HCT116 (cell line): ENCODE data around the gene FN3K. TPM values are rescaled to one million over a fixed set of nuclear protein-coding genes. Genes with fewer than 3 reads are reported as not detected.

Experiments
- ATAC-seq: fragments of 200-7000 bp; cut with Tn5 transposase; 2 replicates; pipeline ENCODE4 v1.9.1; 2020; ENCODE audit warnings: mild to moderate bottlenecking, moderate library complexity
- BruUV-seq: library from RNA; stranded (reverse); fragments of 400-500 nt; replicated peaks from 2 replicates; lab custom pipeline; 2021; lab: Mats Ljungman, UMichigan
- CTCF ChIA-PET: fragments of 300-600 bp; sonication (Branson Sonifier 250); formaldehyde crosslinking; loops from one replicate; lab custom pipeline; 2021; ENCODE audit warnings: antibody characterized with exemption; lab: Charles Lee
- POLR2A ChIA-PET: fragments of 300-600, 350-600 bp; sonication (Branson Sonifier 250); formaldehyde crosslinking; loops from one replicate; lab custom pipeline; 2021; ENCODE audit warnings: antibody characterized with exemption; lab: Charles Lee
- RAD21 ChIA-PET, 2 experiments: fragments of 300-600 bp; sonication (Branson Sonifier 250); formaldehyde crosslinking; loops; one replicate each; lab custom pipeline; 2023; ENCODE audit warnings: low total read pairs in 2 of 2; ENCODE audit not compliant: uncharacterized antibody in 2 of 2, unreplicated experiment in 2 of 2, low non-redundant PET in 1 of 2; lab: Charles Lee
- DNase-seq: peaks from one replicate; pipeline ENCODE4 v3.0.0-alpha.2; 2010; ENCODE audit warnings: low read depth, low spot score
- H2AFZ ChIP-seq: fragments of 200-600 bp; shearing (Covaris generic), sonication (generic); 2 replicates; pipeline ENCODE4 v1.6.1; 2017; ENCODE audit warnings: low read depth, mixed run types, mixed read lengths, antibody characterized with exemption, low read length; ENCODE audit not compliant: poor library complexity, severe bottlenecking
- H3K27ac ChIP-seq: 2 replicates; pipeline ENCODE4 v1.5.1; 2012; ENCODE audit warnings: low read depth, low read length
- H3K27me3 ChIP-seq: fragments of 200-600 bp; sonication (generic); 2 replicates; pipeline ENCODE4 v1.6.1; 2016; ENCODE audit warnings: mixed run types, low read length, mixed read lengths; ENCODE audit not compliant: insufficient read depth
- H3K36me3 ChIP-seq, 2 experiments: fragments of 200-500 bp in 1 of 2; fragments of 200-600 bp in 1 of 2; sonication (Bioruptor generic) in 1 of 2; sonication (generic) in 1 of 2; 2 replicates each; pipeline versions ENCODE4 v1.5.1 to v1.6.1; 2014 to 2016; ENCODE audit warnings: low read length in 2 of 2, inconsistent platforms in 1 of 2, mixed read lengths in 1 of 2, mixed run types in 1 of 2; ENCODE audit not compliant: insufficient read depth in 2 of 2, control insufficient read depth in 1 of 2
- H3K4me1 ChIP-seq, 2 experiments: fragments of 200-600 bp in 1 of 2; sonication (generic) in 1 of 2; 2 replicates each; pipeline versions ENCODE4 v1.5.1 to v1.6.1; 2012 to 2017; ENCODE audit warnings: low read length in 2 of 2, inconsistent platforms in 1 of 2, mild to moderate bottlenecking in 1 of 2, mixed read lengths in 1 of 2, mixed run types in 1 of 2, moderate library complexity in 1 of 2; ENCODE audit not compliant: insufficient read depth in 2 of 2, control insufficient read depth in 1 of 2
- H3K4me2 ChIP-seq: fragments of 200-600 bp; sonication (generic); 2 replicates; pipeline ENCODE4 v1.6.1; 2017; ENCODE audit warnings: mixed run types, low read length, mixed read lengths
- H3K4me3 ChIP-seq, 2 experiments: fragments of 200-600 bp in 1 of 2; sonication (generic) in 1 of 2; replicated peaks in 1 of 2; 2 replicates each; pipeline ENCODE4 v1.5.1; 2011 to 2016; ENCODE audit warnings: low read length in 2 of 2, control low read depth in 1 of 2, low read depth in 1 of 2, mild to moderate bottlenecking in 1 of 2, mixed read lengths in 1 of 2, mixed run types in 1 of 2
- H3K79me2 ChIP-seq: fragments of 200-600 bp; sonication (generic); 2 replicates; pipeline ENCODE4 v1.6.1; 2017; ENCODE audit warnings: mild to moderate bottlenecking, mixed run types, low read length, moderate library complexity, mixed read lengths; ENCODE audit not compliant: insufficient read depth
- H3K9ac ChIP-seq: fragments of 200-600 bp; sonication (generic); 2 replicates; pipeline ENCODE4 v1.6.1; 2016; ENCODE audit warnings: low read length, mixed read lengths
- H3K9me2 ChIP-seq: fragments of 200-600 bp; sonication (generic), shearing (Covaris generic); 2 replicates; pipeline ENCODE4 v1.6.1; 2017; ENCODE audit warnings: mixed run types, mild to moderate bottlenecking, moderate library complexity; ENCODE audit not compliant: insufficient read depth
- H3K9me3 ChIP-seq, 2 experiments: fragments of 200-500 bp in 1 of 2; fragments of 200-600 bp in 1 of 2; sonication (Bioruptor generic) in 1 of 2; sonication (generic) in 1 of 2; 2 replicates each; pipeline ENCODE4 v1.6.1; 2014 to 2017; ENCODE audit warnings: low read length in 2 of 2, mixed read lengths in 2 of 2, inconsistent platforms in 1 of 2, low read depth in 1 of 2, mild to moderate bottlenecking in 1 of 2, mixed run types in 1 of 2, moderate library complexity in 1 of 2; ENCODE audit not compliant: control insufficient read depth in 1 of 2, insufficient read depth in 1 of 2
- H4K20me1 ChIP-seq: fragments of 200-600 bp; sonication (generic), shearing (Covaris generic); 2 replicates; pipeline ENCODE4 v1.6.1; 2017; ENCODE audit warnings: mixed run types, mild to moderate bottlenecking, moderate library complexity; ENCODE audit not compliant: insufficient read depth
- ATF3 ChIP-seq: IDR thresholded peaks from 2 replicates; pipeline ENCODE4 v1.6.1; 2012
- EGR1 ChIP-seq: IDR thresholded peaks from 2 replicates; pipeline ENCODE4 v1.6.1; 2012; ENCODE audit warnings: low read depth
- FOSL1 ChIP-seq: IDR thresholded peaks from 2 replicates; pipeline ENCODE4 v1.6.1; 2012; ENCODE audit warnings: low read depth
- JUND ChIP-seq: IDR thresholded peaks from 2 replicates; pipeline ENCODE4 v1.6.1; 2012
- POLR2A ChIP-seq: IDR thresholded peaks from 2 replicates; pipeline ENCODE4 v1.7.0; 2011; ENCODE audit warnings: borderline replicate concordance; ENCODE audit not compliant: insufficient read depth, insufficient read length; ENCODE audit errors: extremely low read depth
- POLR2AphosphoS5 ChIP-seq: IDR thresholded peaks from 2 replicates; pipeline ENCODE4 v1.6.1; 2011; ENCODE audit warnings: mild to moderate bottlenecking, low read depth, low read length, moderate library complexity
- REST ChIP-seq: IDR thresholded peaks from 2 replicates; pipeline ENCODE4 v1.6.1; 2012; ENCODE audit warnings: low read depth
- SIN3A ChIP-seq: IDR thresholded peaks from 2 replicates; pipeline ENCODE4 v1.6.1; 2012; ENCODE audit warnings: low read depth
- SP1 ChIP-seq: IDR thresholded peaks from 2 replicates; pipeline ENCODE4 v1.6.1; 2012; ENCODE audit warnings: low read depth
- SRF ChIP-seq: IDR thresholded peaks from 2 replicates; pipeline ENCODE4 v1.6.1; 2012; ENCODE audit warnings: low read depth
- TCF7L2 ChIP-seq: IDR thresholded peaks from 2 replicates; pipeline ENCODE4 v1.7.0; 2011; ENCODE audit warnings: borderline replicate concordance, inconsistent platforms; ENCODE audit not compliant: insufficient read depth, insufficient read length; ENCODE audit errors: extremely low read depth
- intact Hi-C: fragments of 100-400 bp; cut with micrococcal nuclease; formaldehyde crosslinking; loops from 2 replicates; pipeline ENCODE4 v1.10.0; 2022
- total RNA-seq: library from RNA; stranded (reverse); gene quantifications from one replicate; pipeline ENCODE4 v1.2.1, GENCODE V29; 2021; ENCODE audit not compliant: unreplicated experiment

FN3K gene
- total RNA-seq, 1 experiment from 2014 or later: 9.9 TPM

GRCh38 chr17:82779541-82779940 lies 44.1 kb downstream of the FN3K start:
- no peak for TF ChIP-seq ATF3
- no peak for TF ChIP-seq TCF7L2
- TF ChIP-seq POLR2A: no peak
- no peak for TF ChIP-seq SIN3A
- no peak for TF ChIP-seq EGR1
- no peak for TF ChIP-seq REST
- no peak for TF ChIP-seq FOSL1
- no peak for TF ChIP-seq SRF
- no peak for TF ChIP-seq SP1
- TF ChIP-seq POLR2AphosphoS5: no peak
- no peak for TF ChIP-seq JUND
- Histone ChIP-seq H3K36me3 (peaks cover 14 to 19% of the 10 kb centered on the region in 2 experiments; a peak in 3 of 4 replicates), H3K9me2 (no peaks in the 10 kb centered on the region), H3K9me3 (no peaks in the 10 kb centered on the region), H3K9ac (no peak overlapping the region), H3K27me3 (no peaks in the 10 kb centered on the region), H3K79me2 (peaks cover 24% of the 10 kb centered on the region), H3K4me3 (no peak overlapping the region), H4K20me1 (no peaks in the 10 kb centered on the region), H3K4me2 (no peak overlapping the region), H3K4me1 (no peaks in the 10 kb centered on the region), H2AFZ (no peak overlapping the region), H3K27ac (no peak overlapping the region)
- RAD21 ChIA-PET: no interaction called here
- intact Hi-C loops: no loop called here
- no peak for ATAC-seq
- CTCF ChIA-PET: interaction anchor here (1.8 kb wide), 1 partner anchor 134 kb away, joined by 9 read pairs; no protein-coding TSS in a partner anchor
- DNase-seq: no peak
- POLR2A ChIA-PET: interaction anchor here (0.7 kb wide), 1 partner anchor 136 kb away, joined by 3 read pairs; no protein-coding TSS in a partner anchor
- BruUV-seq: no TSS peak
